ENCODE results near the gene GJA10.
"Not testable (repeated sequence)": the region's sequence is repeated elsewhere in the genome, so short reads cannot be mapped to it uniquely, and the experiment has no call there.

GJA10 gene

DNA sequence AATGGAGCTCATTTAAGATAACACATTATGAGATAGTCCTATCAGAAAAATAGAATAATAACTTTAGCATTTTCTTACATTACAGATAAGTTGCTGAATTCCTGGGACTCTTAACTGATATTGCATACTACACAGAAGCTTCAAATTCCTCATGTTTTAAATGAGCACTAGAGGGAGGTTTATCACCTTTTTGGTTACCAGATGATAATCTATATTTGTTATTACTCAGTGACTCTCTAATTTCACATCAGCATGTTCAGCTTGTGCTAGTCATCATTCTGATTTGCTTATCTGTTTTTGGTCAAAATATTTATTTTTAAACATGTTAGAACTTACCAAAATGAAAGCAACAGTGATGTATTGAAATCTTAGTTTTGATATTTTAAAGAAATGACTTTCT lies 20.5 kb upstream of the GJA10 start:
- FAIRE-seq = no peak

DNA sequence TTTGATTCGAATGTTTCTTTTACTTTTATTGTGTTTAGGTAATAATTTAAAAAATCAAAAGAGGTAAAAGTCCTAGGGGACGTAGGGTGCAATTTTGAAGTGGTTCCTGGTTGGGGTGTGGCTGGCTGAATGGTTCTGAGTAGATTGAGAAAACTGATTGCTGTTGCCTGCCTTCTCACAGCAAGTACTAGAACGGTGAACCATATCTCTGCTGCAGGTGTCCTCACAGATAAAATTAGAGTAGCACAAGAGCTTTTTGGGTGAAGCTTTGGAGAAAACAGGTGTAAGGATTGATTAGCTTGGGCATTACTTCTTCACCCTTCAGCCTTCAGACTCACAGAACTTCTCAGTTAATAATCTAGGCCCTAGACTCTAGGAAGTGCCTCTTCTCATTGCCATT lies 19.8 kb upstream of the GJA10 start:
- DNase-seq (ENCODE audit: insufficient read length, low spot score) = no peak
- TF ChIP-seq, protein P1, sequence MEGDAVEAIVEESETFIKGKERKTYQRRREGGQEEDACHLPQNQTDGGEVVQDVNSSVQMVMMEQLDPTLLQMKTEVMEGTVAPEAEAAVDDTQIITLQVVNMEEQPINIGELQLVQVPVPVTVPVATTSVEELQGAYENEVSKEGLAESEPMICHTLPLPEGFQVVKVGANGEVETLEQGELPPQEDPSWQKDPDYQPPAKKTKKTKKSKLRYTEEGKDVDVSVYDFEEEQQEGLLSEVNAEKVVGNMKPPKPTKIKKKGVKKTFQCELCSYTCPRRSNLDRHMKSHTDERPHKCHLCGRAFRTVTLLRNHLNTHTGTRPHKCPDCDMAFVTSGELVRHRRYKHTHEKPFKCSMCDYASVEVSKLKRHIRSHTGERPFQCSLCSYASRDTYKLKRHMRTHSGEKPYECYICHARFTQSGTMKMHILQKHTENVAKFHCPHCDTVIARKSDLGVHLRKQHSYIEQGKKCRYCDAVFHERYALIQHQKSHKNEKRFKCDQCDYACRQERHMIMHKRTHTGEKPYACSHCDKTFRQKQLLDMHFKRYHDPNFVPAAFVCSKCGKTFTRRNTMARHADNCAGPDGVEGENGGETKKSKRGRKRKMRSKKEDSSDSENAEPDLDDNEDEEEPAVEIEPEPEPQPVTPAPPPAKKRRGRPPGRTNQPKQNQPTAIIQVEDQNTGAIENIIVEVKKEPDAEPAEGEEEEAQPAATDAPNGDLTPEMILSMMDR (IDR thresholded peaks at IDR 0.05; ENCODE audit: insufficient read depth, missing control alignments) = no peak
- FAIRE-seq = no peak

More for the DNA sequence above, 20.5 kb upstream of the GJA10 start:
- TF ChIP-seq, protein P1 (IDR thresholded peaks at IDR 0.05; ENCODE audit: insufficient read depth, missing control alignments) = no peak
- DNase-seq (ENCODE audit: insufficient read length, low spot score) = no peak

DNA sequence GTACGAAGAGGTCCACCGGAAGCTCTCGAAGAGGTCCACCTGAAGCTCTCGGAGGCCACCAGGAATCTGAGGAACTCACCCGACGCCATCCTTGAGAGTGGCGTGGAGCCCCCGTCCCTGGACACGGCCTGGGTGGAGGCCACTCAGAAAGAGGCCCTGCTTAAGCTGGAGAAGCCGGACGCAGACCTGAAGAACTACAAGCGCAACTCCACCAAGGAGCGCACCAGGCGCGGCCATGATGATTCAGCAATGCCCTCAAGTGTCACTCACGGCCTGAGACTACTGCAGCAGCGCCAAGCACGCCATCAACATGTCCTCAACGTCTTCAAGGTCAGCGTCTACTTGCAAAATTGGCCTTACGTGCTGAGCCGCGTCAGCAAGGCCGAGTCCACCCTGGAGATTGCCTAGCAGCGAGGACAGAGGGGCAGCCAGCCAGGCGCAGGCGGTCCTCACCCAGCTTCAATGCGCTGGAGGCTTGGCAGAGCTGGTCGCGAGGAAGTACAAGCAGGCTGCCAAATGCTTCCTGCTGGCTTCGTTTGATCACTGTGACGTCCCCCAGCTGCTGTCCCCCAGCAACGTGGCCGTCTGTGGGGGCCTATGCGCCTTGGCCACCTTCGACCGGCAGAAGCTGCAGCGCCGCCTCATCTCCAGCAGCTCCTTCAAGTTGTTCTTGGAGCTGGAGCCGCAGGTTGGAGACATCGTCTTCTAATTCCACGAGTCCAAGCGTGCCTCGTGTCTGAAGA lies 7.7 kb upstream of the GJA10 start:
- FAIRE-seq (no peak), DNase-seq (ENCODE audit: insufficient read length, low spot score) (no peak)
- TF ChIP-seq, protein P1 (IDR thresholded peaks at IDR 0.05; ENCODE audit: insufficient read depth, missing control alignments) = no peak

DNA sequence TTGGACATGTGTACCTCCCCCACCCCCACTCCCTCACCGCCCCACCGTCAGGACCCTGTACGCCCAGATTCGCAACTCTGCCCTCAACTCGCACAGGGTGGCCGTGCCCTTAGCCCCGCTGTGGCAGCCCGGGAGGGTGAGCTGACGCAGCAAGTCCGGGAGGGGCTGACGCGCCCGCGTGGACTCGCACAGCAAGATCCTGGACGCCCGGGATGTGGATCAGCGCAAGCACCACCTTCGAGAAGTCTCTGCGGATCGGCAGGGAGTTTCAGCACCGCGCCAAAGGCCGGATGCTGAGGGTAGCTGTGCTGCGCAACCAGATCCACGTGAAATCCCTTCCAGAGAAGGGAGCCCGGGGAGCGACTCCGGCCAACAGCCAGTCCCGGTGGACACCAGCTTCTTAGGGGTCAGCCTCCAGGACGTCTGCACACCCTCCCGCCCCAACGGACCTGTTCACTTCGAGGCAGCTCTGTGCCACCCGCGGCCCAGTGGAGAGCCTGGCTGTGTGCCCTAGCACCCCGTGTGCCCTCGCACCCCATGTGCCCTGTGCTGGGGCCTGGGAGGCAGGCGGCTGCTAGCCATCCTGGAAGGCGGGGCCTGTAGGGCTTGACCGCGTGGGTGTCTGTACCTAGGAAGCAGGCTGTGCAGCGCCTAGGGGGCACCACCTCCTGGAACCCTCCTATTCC lies 6.7 kb upstream of the GJA10 start:
- TF ChIP-seq, protein P1 (IDR thresholded peaks at IDR 0.05; ENCODE audit: insufficient read depth, missing control alignments) = no peak
- DNase-seq (ENCODE audit: insufficient read length, low spot score) = no peak
- no peak for FAIRE-seq

DNA sequence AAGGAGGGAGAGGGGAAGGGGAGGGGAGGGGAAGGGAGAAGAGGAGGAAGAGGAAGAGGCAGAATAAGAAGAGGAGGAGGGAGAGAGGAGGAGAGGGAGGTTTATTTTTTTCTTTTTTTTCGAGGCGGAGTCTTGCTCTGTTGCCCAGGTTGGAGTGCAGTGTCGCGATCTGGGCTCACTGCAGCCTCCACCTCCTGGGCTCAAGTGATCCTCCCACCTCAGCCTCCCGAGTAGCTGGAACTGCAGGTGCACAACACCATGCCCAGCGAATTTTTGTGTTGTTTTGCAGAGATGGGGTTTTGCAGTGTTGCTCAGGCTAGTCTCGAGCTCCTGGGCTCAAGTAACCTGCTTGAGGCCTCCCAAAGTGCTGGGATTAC lies 6.1 kb upstream of the GJA10 start:
- no peak for DNase-seq (ENCODE audit: insufficient read length, low spot score)
- TF ChIP-seq, protein P1 (IDR thresholded peaks at IDR 0.05; ENCODE audit: insufficient read depth, missing control alignments) = no peak
- no peak for FAIRE-seq

DNA sequence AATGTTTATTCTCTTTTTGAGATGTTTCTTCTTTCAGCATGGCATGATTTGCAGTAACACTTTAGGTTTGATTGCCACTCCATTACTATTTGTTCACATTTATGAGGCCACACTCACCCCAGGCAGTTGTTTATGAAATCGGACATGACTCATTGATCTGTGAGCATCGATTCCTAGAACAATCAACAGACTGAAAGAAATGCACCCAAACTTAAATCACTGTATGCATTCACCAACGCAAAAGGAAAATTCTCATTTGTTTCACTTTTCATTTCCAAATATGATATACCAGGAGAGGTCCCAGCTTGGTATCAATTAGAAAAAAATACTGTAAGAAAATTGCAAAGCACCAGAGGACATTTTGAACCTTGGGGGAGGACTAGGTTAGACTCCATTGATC lies 5.4 kb upstream of the GJA10 start:
- no peak for FAIRE-seq

DNA sequence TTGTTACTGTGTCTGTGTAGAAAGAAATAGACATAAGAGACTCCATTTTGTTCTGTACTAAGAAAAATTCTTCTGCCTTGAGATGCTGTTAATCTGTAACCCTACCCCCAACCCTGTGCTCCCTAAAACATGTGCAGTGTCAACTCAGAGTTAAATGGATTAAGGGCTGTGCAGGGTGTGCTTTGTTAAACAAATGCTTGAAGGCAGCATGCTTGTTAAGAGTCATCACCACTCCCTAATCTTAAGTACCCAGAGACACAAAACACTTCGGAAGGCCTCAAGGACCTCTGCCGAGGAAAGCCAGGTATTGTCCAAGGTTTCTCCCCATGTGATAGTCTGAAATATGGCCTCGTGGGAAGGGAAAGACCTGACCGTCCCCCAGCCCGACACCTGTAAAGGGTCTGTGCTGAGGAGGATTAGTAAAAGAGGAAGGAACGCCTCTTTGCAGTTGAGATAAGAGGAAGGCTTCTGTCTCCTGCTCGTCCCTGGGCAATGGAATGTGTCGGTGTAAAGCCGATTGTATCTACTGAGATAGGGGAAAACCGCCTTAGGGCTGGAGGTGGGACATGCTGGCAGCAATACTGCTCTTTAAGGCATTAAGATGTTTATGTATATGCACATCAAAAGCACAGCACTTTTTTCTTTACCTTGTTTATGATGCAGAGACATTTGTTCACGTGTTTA lies 3.3 kb upstream of the GJA10 start:
- not testable (repeated sequence) for DNase-seq (ENCODE audit: insufficient read length, low spot score); FAIRE-seq

More for the DNA sequence above, 5.4 kb upstream of the GJA10 start:
- DNase-seq (ENCODE audit: insufficient read length, low spot score) = no peak
- TF ChIP-seq, protein P1 (IDR thresholded peaks at IDR 0.05; ENCODE audit: insufficient read depth, missing control alignments) = no peak

DNA sequence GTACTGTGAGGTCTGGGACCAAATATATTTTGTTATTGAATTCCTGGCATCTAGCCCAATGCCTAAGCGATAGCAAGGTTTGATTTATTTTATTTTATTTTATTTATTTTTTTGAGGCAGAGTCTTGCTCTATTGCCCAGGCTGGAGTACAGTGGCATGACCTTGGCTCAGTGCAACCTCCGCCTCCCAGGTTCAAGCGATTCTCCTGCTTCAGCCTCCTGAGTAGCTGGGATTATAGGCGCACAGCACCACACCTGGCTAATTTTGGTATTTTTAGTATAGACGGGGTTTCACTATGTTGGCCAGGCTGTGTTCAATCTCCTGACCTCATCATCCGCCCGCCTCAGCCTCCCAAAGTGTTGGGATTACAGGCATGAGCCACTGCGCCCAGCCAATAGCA lies 1.7 kb upstream of the GJA10 start:
- DNase-seq (ENCODE audit: insufficient read length, low spot score); FAIRE-seq: not testable (repeated sequence)
